Fibroblast of the aortic adventitia (primary cell): ENCODE measurements around the gene EGFR. TPM values are rescaled to one million over a fixed set of nuclear protein-coding genes. Genes with fewer than 3 reads are reported as not detected.
A peak's percentile ranks its signal among the peaks of the same experiment; 100 is the strongest.

ENCODE experiments used
- DNase-seq: peaks from one replicate; pipeline ENCODE4 v3.0.0-alpha.2; 2010; ENCODE audit warnings: low read depth
- H3K4me3 ChIP-seq: 2 replicates; pipeline ENCODE4 v1.5.1; 2011; ENCODE audit warnings: low read depth, mild to moderate bottlenecking, control low read depth, low read length, moderate library complexity
- CTCF ChIP-seq: IDR thresholded peaks from 2 replicates; pipeline ENCODE4 v1.5.1; 2011; ENCODE audit warnings: mild to moderate bottlenecking, low read length, control low read depth, inconsistent platforms; ENCODE audit not compliant: insufficient read depth
- total RNA-seq: library from RNA; depleted of rRNA; stranded (reverse); fragments of >200 nt; gene quantifications from 2 replicates; pipeline ENCODE4 v1.2.3, GENCODE V29; 2012; ENCODE audit warnings: low replicate concordance

The EGFR gene
- total RNA-seq, 1 donor: 147 TPM

GRCh38 chr7:54992871-54993475 is 25.8 kb upstream of the EGFR start:
- DNase-seq: peak; percentile 19
- TF ChIP-seq CTCF: no peak
- H3K4me3 ChIP-seq: no peak overlapping the region

GRCh38 chr7:54995166-54995565 is 23.7 kb upstream of the EGFR start:
- no peak overlapping the region for H3K4me3 ChIP-seq
- DNase-seq: no peak
- no peak for TF ChIP-seq CTCF

GRCh38 chr7:54995610-54996363 is 23.0 kb upstream of the EGFR start:
- TF ChIP-seq CTCF: no peak
- H3K4me3 ChIP-seq: no peak overlapping the region
- DNase-seq: peak; percentile 59

GRCh38 chr7:54996391-54996790 is 22.4 kb upstream of the EGFR start:
- peak; percentile 1 for DNase-seq
- no peak for TF ChIP-seq CTCF
- H3K4me3 ChIP-seq: no peak overlapping the region

GRCh38 chr7:55004579-55004978 is 14.2 kb upstream of the EGFR start:
- H3K4me3 ChIP-seq: no peak overlapping the region
- no peak for TF ChIP-seq CTCF
- no peak for DNase-seq

- no peak overlapping the region for H3K4me3 ChIP-seq
- TF ChIP-seq CTCF: no peak
- DNase-seq: no peak
Observed at GRCh38 chr7:55005241-55005851, 13.5 kb upstream of the EGFR start.
